GM12878 (cell line): ENCODE measurements around the gene OGFOD3. TPM values are rescaled to one million over a fixed set of nuclear protein-coding genes. Genes with fewer than 3 reads are reported as not detected.

Experiments used
- ATF7 ChIP-seq: fragments of 450-650 bp; IDR thresholded peaks from 2 replicates; pipeline ENCODE4 v1.6.1; 2016; ENCODE audit warnings: low read depth, mild to moderate bottlenecking
- BMI1 ChIP-seq: fragments of 450-650 bp; IDR thresholded peaks from 2 replicates; pipeline ENCODE4 v1.6.1; 2016; ENCODE audit warnings: mild to moderate bottlenecking, moderate library complexity, borderline replicate concordance
- CBX3 ChIP-seq: fragments of 200-600 bp; sonication (generic); IDR thresholded peaks from 2 replicates; pipeline ENCODE4 v1.6.1; 2016; ENCODE audit warnings: low read depth, borderline replicate concordance
- CHD1 ChIP-seq: IDR thresholded peaks from 2 replicates; pipeline ENCODE4 v1.6.1; 2012; ENCODE audit warnings: low read depth, low read length, improper control_type of control experiment
- EGR1 ChIP-seq, 2 experiments: IDR thresholded peaks; 1 replicate in 1 of 2; 2 replicates in 1 of 2; pipeline ENCODE4 v1.6.1; 2011 to 2012; ENCODE audit warnings: low read depth in 2 of 2, low read length in 2 of 2, borderline replicate concordance in 1 of 2, mild to moderate bottlenecking in 1 of 2, moderate library complexity in 1 of 2
- ETV6 ChIP-seq, 2 experiments: fragments of 450-650 bp in 1 of 2; IDR thresholded peaks in 1 of 2; conservative IDR thresholded peaks in 1 of 2; 2 replicates each; pipeline ENCODE4 v1.6.1; 2014; ENCODE audit warnings: antibody characterized with exemption in 1 of 2, borderline replicate concordance in 1 of 2, low read depth in 1 of 2, mild to moderate bottlenecking in 1 of 2, moderate library complexity in 1 of 2
- LARP7 ChIP-seq: fragments of 450-650 bp; IDR thresholded peaks from 2 replicates; pipeline ENCODE4 v1.6.1; 2017; ENCODE audit warnings: mild to moderate bottlenecking
- MXI1 ChIP-seq: fragments of 150-350 bp; IDR thresholded peaks from 2 replicates; pipeline ENCODE4 v1.6.1; 2011; ENCODE audit warnings: low read depth, mild to moderate bottlenecking, inconsistent platforms, low read length, improper control_type of control experiment
- NBN ChIP-seq: fragments of 450-650 bp; IDR thresholded peaks from 2 replicates; pipeline ENCODE4 v1.6.1; 2016
- NRF1 ChIP-seq: conservative IDR thresholded peaks from 2 replicates; pipeline ENCODE4 v1.6.1; 2011; ENCODE audit warnings: mild to moderate bottlenecking, low read depth, low read length, improper control_type of control experiment
- POLR2A ChIP-seq: IDR thresholded peaks from 2 replicates; pipeline ENCODE4 v1.6.1; 2011; ENCODE audit warnings: low read depth, mild to moderate bottlenecking, low read length
- RAD21 ChIP-seq: IDR thresholded peaks from 2 replicates; pipeline ENCODE4 v1.6.1; 2011; ENCODE audit warnings: mild to moderate bottlenecking, low read depth, low read length, moderate library complexity; ENCODE audit not compliant: insufficient read depth
- RB1 ChIP-seq: fragments of 450-650 bp; formaldehyde crosslinking; IDR thresholded peaks from 2 replicates; pipeline ENCODE4 v1.6.1; 2017; ENCODE audit warnings: mild to moderate bottlenecking, borderline replicate concordance
- RCOR1 ChIP-seq: conservative IDR thresholded peaks from 2 replicates; pipeline ENCODE4 v1.6.1; 2012; ENCODE audit warnings: low read depth, low read length, improper control_type of control experiment
- SIX5 ChIP-seq: IDR thresholded peaks from 2 replicates; pipeline ENCODE4 v1.6.1; 2011; ENCODE audit warnings: mild to moderate bottlenecking, low read depth, low read length, moderate library complexity; ENCODE audit not compliant: severe bottlenecking
- TBL1XR1 ChIP-seq: IDR thresholded peaks from 2 replicates; pipeline ENCODE4 v1.6.1; 2012; ENCODE audit warnings: low read depth, low read length, improper control_type of control experiment
- TCF3 ChIP-seq: IDR thresholded peaks from 2 replicates; pipeline ENCODE4 v1.6.1; 2012; ENCODE audit warnings: low read depth, mild to moderate bottlenecking, low read length, borderline replicate concordance; ENCODE audit not compliant: insufficient read depth
- ZNF207 ChIP-seq: fragments of 450-650 bp; IDR thresholded peaks from 2 replicates; pipeline ENCODE4 v1.6.1; 2014; ENCODE audit warnings: antibody characterized with exemption, mild to moderate bottlenecking, borderline replicate concordance
- ZNF217 ChIP-seq: fragments of 450-650 bp; IDR thresholded peaks from 2 replicates; pipeline ENCODE4 v1.6.1; 2017; ENCODE audit warnings: antibody characterized with exemption, mild to moderate bottlenecking
- ZNF384 ChIP-seq: IDR thresholded peaks from 2 replicates; pipeline ENCODE4 v1.6.1; 2012; ENCODE audit warnings: low read depth, mild to moderate bottlenecking, low read length, improper control_type of control experiment, borderline replicate concordance
- ZNF622 ChIP-seq: fragments of 450-650 bp; IDR thresholded peaks from 2 replicates; pipeline ENCODE4 v1.6.1; 2017; ENCODE audit warnings: mild to moderate bottlenecking, inconsistent platforms
- polyA plus RNA-seq, 11 experiments: library from polyadenylated mRNA; depleted of rRNA in 4 of 11; unstranded in 6 of 11; stranded (reverse) in 5 of 11; fragments of >200 nt; fragmentation: Nextera tagmentation in 4 of 11; fragmentation: Illumina TruSeq in 1 of 11; extraction: Ambion mirVana in 4 of 11; extraction: Trizol in 1 of 11; gene quantifications; 1 replicate in 1 of 11; 2 replicates in 10 of 11; pipeline versions ENCODE4 v1.2.1 to v1.2.3, GENCODE V29; 2011 to 2016; ENCODE audit warnings: inconsistent platforms in 2 of 11, missing spikeins in 2 of 11, low read depth in 1 of 11
- total RNA-seq, 4 experiments: library from RNA; depleted of rRNA in 3 of 4; stranded (reverse); fragments of >200 nt in 3 of 4; fragmentation: Illumina TruSeq in 1 of 4; extraction: Trizol in 1 of 4; gene quantifications; 2 replicates each; pipeline versions ENCODE4 v1.2.1 to v1.2.3, GENCODE V29; 2013 to 2021
- TF ChIP-seq, protein P1 (sequence below): fragments of 450-650 bp; IDR thresholded peaks from 2 replicates; pipeline ENCODE4 v1.6.1; 2017; ENCODE audit warnings: mild to moderate bottlenecking, moderate library complexity
- TF ChIP-seq, protein P2 (sequence below), 3 experiments: IDR thresholded peaks in 2 of 3; conservative IDR thresholded peaks in 1 of 3; 2 replicates each; pipeline ENCODE4 v1.5.1; 2011; ENCODE audit warnings: low read depth in 3 of 3, low read length in 3 of 3, mild to moderate bottlenecking in 3 of 3, control low read depth in 2 of 3, moderate library complexity in 2 of 3, inconsistent platforms in 1 of 3, mixed read lengths in 1 of 3; ENCODE audit not compliant: control insufficient read depth in 2 of 3, insufficient read depth in 1 of 3; ENCODE audit errors: extremely low read depth in 1 of 3
- TF ChIP-seq, protein P3 (sequence below): fragments of 450-650 bp; IDR thresholded peaks from 2 replicates; pipeline ENCODE4 v1.6.1; 2016; ENCODE audit warnings: mild to moderate bottlenecking

Gene OGFOD3
- total and polyA plus RNA-seq, 10 of the 15 experiments (the other 5 are each of a cell fraction or from before 2014, with no cell fraction given), result 0.48 to 28.4 (median 18.3) TPM

DNA sequence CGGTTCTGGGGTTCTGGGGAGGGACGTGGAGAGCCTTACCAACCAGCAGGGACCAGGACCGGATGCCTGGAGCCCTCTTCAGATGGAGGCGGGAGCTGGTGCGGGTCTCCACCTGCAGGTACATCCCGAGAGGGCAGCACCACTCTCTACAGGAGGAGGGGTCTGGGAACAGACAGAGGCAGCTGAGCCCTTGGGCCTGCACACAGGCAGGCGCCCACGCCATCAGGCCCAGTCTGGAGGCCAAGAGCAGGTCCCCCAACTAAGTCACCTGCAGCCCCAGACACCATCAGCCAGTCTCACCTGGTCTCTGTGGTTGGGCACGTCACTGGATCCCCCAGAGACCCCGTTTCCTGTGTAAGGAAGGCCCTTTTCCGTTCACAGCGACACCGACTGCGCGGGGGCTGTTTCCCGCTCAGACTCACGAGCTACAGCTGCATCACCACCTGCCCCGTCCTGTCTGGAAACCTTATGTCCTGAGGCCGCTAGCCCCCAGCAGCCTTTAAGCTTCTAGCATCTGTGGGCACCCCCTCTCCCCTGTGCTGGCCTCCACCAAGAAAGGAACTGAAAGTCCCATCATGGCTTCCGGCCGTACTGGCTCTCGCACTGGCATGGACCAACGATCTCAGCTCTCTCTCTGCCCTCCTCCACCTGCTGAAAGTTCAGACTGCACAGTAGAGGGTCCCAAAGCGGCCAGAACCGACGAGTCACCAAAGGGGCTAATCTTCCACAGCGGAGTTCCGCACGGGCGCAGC is 30.9 kb upstream of the OGFOD3 start (continued):
- TF ChIP-seq RCOR1, result no peak
- TF ChIP-seq RAD21, result 0 out of 2 replicates have a peak, but pooled peaks have one; percentile 6
- TF ChIP-seq ZNF217, result 0 out of 2 replicates have a peak, but pooled peaks have one; percentile 22
- TF ChIP-seq MXI1, result 0 out of 2 replicates have a peak, but pooled peaks have one; percentile 51
- TF ChIP-seq, protein P1, sequence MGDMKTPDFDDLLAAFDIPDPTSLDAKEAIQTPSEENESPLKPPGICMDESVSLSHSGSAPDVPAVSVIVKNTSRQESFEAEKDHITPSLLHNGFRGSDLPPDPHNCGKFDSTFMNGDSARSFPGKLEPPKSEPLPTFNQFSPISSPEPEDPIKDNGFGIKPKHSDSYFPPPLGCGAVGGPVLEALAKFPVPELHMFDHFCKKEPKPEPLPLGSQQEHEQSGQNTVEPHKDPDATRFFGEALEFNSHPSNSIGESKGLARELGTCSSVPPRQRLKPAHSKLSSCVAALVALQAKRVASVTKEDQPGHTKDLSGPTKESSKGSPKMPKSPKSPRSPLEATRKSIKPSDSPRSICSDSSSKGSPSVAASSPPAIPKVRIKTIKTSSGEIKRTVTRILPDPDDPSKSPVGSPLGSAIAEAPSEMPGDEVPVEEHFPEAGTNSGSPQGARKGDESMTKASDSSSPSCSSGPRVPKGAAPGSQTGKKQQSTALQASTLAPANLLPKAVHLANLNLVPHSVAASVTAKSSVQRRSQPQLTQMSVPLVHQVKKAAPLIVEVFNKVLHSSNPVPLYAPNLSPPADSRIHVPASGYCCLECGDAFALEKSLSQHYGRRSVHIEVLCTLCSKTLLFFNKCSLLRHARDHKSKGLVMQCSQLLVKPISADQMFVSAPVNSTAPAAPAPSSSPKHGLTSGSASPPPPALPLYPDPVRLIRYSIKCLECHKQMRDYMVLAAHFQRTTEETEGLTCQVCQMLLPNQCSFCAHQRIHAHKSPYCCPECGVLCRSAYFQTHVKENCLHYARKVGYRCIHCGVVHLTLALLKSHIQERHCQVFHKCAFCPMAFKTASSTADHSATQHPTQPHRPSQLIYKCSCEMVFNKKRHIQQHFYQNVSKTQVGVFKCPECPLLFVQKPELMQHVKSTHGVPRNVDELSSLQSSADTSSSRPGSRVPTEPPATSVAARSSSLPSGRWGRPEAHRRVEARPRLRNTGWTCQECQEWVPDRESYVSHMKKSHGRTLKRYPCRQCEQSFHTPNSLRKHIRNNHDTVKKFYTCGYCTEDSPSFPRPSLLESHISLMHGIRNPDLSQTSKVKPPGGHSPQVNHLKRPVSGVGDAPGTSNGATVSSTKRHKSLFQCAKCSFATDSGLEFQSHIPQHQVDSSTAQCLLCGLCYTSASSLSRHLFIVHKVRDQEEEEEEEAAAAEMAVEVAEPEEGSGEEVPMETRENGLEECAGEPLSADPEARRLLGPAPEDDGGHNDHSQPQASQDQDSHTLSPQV, result no peak
- peak; percentile 96 for TF ChIP-seq NBN
- peak; percentile 81; the same call in 1 of the 2 replicates for TF ChIP-seq ATF7
- TF ChIP-seq, protein P2, sequence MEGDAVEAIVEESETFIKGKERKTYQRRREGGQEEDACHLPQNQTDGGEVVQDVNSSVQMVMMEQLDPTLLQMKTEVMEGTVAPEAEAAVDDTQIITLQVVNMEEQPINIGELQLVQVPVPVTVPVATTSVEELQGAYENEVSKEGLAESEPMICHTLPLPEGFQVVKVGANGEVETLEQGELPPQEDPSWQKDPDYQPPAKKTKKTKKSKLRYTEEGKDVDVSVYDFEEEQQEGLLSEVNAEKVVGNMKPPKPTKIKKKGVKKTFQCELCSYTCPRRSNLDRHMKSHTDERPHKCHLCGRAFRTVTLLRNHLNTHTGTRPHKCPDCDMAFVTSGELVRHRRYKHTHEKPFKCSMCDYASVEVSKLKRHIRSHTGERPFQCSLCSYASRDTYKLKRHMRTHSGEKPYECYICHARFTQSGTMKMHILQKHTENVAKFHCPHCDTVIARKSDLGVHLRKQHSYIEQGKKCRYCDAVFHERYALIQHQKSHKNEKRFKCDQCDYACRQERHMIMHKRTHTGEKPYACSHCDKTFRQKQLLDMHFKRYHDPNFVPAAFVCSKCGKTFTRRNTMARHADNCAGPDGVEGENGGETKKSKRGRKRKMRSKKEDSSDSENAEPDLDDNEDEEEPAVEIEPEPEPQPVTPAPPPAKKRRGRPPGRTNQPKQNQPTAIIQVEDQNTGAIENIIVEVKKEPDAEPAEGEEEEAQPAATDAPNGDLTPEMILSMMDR (IDR thresholded peaks at IDR 0.05 in 2 of 3, conservative IDR thresholded peaks at IDR 0.05 in 1 of 3; ENCODE audit: control insufficient read depth in 2 of 3, extremely low read depth in 1 of 3, insufficient read depth in 1 of 3, low read depth in 3 of 3, low read length in 3 of 3), result no peak
- peak in 1 of 2 experiments; percentile 75; a peak in 2 of 3 replicates for TF ChIP-seq EGR1 (IDR thresholded peaks at IDR 0.05; ENCODE audit: borderline replicate concordance in 1 of 2, low read depth in 2 of 2, low read length in 2 of 2)
- TF ChIP-seq POLR2A, result peak; percentile 92
- TF ChIP-seq ZNF622, result no peak
- peak in 1 of 2 experiments; percentile 94; a peak in 2 of 4 replicates for TF ChIP-seq ETV6 (conservative IDR thresholded peaks at IDR 0.05 in 1 of 2, IDR thresholded peaks at IDR 0.05 in 1 of 2; ENCODE audit: borderline replicate concordance in 1 of 2, low read depth in 1 of 2)
- no peak for TF ChIP-seq ZNF384
- no peak for TF ChIP-seq CHD1
- peak; percentile 5 for TF ChIP-seq SIX5
- TF ChIP-seq TBL1XR1, result peak; percentile 64
- TF ChIP-seq, protein P3, sequence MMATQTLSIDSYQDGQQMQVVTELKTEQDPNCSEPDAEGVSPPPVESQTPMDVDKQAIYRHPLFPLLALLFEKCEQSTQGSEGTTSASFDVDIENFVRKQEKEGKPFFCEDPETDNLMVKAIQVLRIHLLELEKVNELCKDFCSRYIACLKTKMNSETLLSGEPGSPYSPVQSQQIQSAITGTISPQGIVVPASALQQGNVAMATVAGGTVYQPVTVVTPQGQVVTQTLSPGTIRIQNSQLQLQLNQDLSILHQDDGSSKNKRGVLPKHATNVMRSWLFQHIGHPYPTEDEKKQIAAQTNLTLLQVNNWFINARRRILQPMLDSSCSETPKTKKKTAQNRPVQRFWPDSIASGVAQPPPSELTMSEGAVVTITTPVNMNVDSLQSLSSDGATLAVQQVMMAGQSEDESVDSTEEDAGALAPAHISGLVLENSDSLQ, result peak; percentile 5; the same call in 1 of the 2 replicates
- TF ChIP-seq NRF1, result no peak
- TF ChIP-seq LARP7, result peak; percentile 85; the same call in 1 of the 2 replicates
- TF ChIP-seq BMI1, result no peak
- peak; percentile 85 for TF ChIP-seq TCF3
- no peak for TF ChIP-seq CBX3
- peak; percentile 76; the same call in 1 of the 2 replicates for TF ChIP-seq ZNF207
- TF ChIP-seq RB1, result peak; percentile 60; the same call in 1 of the 2 replicates
